ENCODE data around the gene MEMO1. TPM values are rescaled to one million over a fixed set of nuclear protein-coding genes. Genes with fewer than 3 reads are reported as not detected.
"Not testable (repeated sequence)": the region's sequence is repeated elsewhere in the genome, so short reads cannot be mapped to it uniquely, and the experiment has no call there.

Gene MEMO1
- total RNA-seq, 4 donors from 2014 or later, result 25.1 to 31.3 (median 28.7) TPM

GRCh38 chr2:31919499-31919898 lies 91.3 kb downstream of the MEMO1 start:
- intact Hi-C loops (cut with DNase I; ENCODE audit: low total_unique reads), result no loop called here
- H3K4me3 ChIP-seq (ENCODE audit: low read depth, poor library complexity, severe bottlenecking), result no peak overlapping the region
- WGBS, 2 donors, result 85 to 94% methylated on average over 3 of the region's 3 CpGs
- no peak for DNase-seq (ENCODE audit: low spot score in 2 of 2)
- TF ChIP-seq CTCF (IDR thresholded peaks at IDR 0.05), result no peak
- no peak for TF ChIP-seq POLR2A (IDR thresholded peaks at IDR 0.05)

GRCh38 chr2:31909661-31910060 lies 101.1 kb downstream of the MEMO1 start:
- DNase-seq (ENCODE audit: low spot score in 2 of 2), result no peak
- H3K4me3 ChIP-seq (ENCODE audit: low read depth, poor library complexity, severe bottlenecking), result no peak overlapping the region
- TF ChIP-seq CTCF (IDR thresholded peaks at IDR 0.05) (no peak), POLR2A (IDR thresholded peaks at IDR 0.05) (no peak)
- intact Hi-C loops (cut with DNase I; ENCODE audit: low total_unique reads), result no loop called here

- DNase-seq (ENCODE audit: low spot score in 2 of 2); intact Hi-C loops (cut with DNase I; ENCODE audit: low total_unique reads): not testable (repeated sequence)
- WGBS, 2 donors, result 93% methylated on average over 6 of the region's 6 CpGs
These were observed 103.3 kb downstream of the MEMO1 start for GRCh38 chr2:31907491-31907890.

GRCh38 chr2:31903109-31903780 lies 107.6 kb downstream of the MEMO1 start:
- TF ChIP-seq CTCF (IDR thresholded peaks at IDR 0.05) (no peak), POLR2A (IDR thresholded peaks at IDR 0.05) (no peak)
- intact Hi-C loops (cut with DNase I; ENCODE audit: low total_unique reads), result no loop called here
- no peak overlapping the region for H3K4me3 ChIP-seq (ENCODE audit: low read depth, poor library complexity, severe bottlenecking)
- 79 to 87% methylated on average over 4 of the region's 4 CpGs for WGBS, 2 donors
- DNase-seq (ENCODE audit: low spot score in 2 of 2), result no peak

More at GRCh38 chr2:31907491-31907890, 103.3 kb downstream of the MEMO1 start:
- H3K4me3 ChIP-seq (ENCODE audit: low read depth, poor library complexity, severe bottlenecking), result not testable (repeated sequence)

- intact Hi-C loops (cut with DNase I; ENCODE audit: low total_unique reads), result no loop called here
- no peak for DNase-seq (ENCODE audit: low spot score in 2 of 2)
- 86 to 89% methylated on average over 2 of the region's 2 CpGs for WGBS, 2 donors
- TF ChIP-seq CTCF (IDR thresholded peaks at IDR 0.05) (no peak), POLR2A (IDR thresholded peaks at IDR 0.05) (no peak)
- no peak overlapping the region for H3K4me3 ChIP-seq (ENCODE audit: low read depth, poor library complexity, severe bottlenecking)
These were observed 108.9 kb downstream of the MEMO1 start for GRCh38 chr2:31901900-31902299.

GRCh38 chr2:31900156-31900555 lies 110.7 kb downstream of the MEMO1 start:
- H3K4me3 ChIP-seq (ENCODE audit: low read depth, poor library complexity, severe bottlenecking); intact Hi-C loops (cut with DNase I; ENCODE audit: low total_unique reads); DNase-seq (ENCODE audit: low spot score in 2 of 2): not testable (repeated sequence)
- 96 to 100% methylated on average over 2 of the region's 2 CpGs for WGBS, 2 donors

GRCh38 chr2:31898346-31898745 lies 112.5 kb downstream of the MEMO1 start:
- WGBS, 2 donors, result 97 to 98% methylated on average over 3 of the region's 3 CpGs
- H3K4me3 ChIP-seq (ENCODE audit: low read depth, poor library complexity, severe bottlenecking); DNase-seq (ENCODE audit: low spot score in 2 of 2); intact Hi-C loops (cut with DNase I; ENCODE audit: low total_unique reads): not testable (repeated sequence)

- 98 to 99% methylated on average over 4 of the region's 4 CpGs for WGBS, 2 donors
- DNase-seq (ENCODE audit: low spot score in 2 of 2); H3K4me3 ChIP-seq (ENCODE audit: low read depth, poor library complexity, severe bottlenecking); intact Hi-C loops (cut with DNase I; ENCODE audit: low total_unique reads): not testable (repeated sequence)
These were observed 113.5 kb downstream of the MEMO1 start for GRCh38 chr2:31897340-31897739.
